Memory B cell (primary cell): ENCODE data around the gene ZDHHC13.

Experiments used
- ATAC-seq: fragments of 150-1000 bp; cut with Tn5 transposase; 2 replicates; pipeline ENCODE4 v1.10.0; 2021; ENCODE audit warnings: low read depth, mild to moderate bottlenecking, moderate library complexity
- DNase-seq, 2 donors: peaks; one replicate each; pipeline ENCODE4 v3.0.0; 2022; ENCODE audit warnings: low spot score in 2 of 2
- H3K27ac Mint-ChIP-seq: one replicate; pipeline ENCODE4 v1.8.0; 2022; ENCODE audit warnings: mild to moderate bottlenecking, moderate library complexity, mixed read lengths
- H3K27me3 Mint-ChIP-seq: one replicate; pipeline ENCODE4 v1.8.0; 2022; ENCODE audit warnings: mixed read lengths
- H3K36me3 Mint-ChIP-seq: one replicate; pipeline ENCODE4 v1.8.0; 2022; ENCODE audit warnings: mild to moderate bottlenecking, mixed read lengths
- H3K4me1 Mint-ChIP-seq: one replicate; pipeline ENCODE4 v1.8.0; 2022; ENCODE audit warnings: mixed read lengths
- H3K4me3 Mint-ChIP-seq: one replicate; pipeline ENCODE4 v1.8.0; 2022; ENCODE audit warnings: mild to moderate bottlenecking, moderate library complexity, mixed read lengths
- H3K9me3 Mint-ChIP-seq: one replicate; pipeline ENCODE4 v1.8.0; 2022; ENCODE audit warnings: mixed read lengths

The ZDHHC13 gene

DNA sequence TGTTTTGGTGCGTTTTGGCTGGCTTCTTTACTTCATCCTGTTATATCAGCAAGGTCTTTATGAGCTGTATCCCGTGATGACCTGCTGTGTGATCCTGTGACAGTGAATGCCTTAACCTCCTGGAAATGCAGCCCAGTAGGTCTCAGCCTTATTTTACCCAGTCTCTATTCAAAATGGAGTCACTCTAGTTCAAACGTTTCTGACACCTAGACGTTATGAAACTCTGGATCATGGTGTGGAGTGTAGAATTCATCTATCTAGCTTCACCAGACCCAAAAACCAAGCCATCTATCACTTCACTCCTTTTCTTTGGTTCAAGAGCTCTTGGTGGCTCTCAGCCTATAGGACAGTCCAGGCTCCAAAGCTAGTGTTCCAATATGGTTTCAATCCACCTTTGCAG is 28.2 kb upstream of the ZDHHC13 start:
- Mint-ChIP-seq H3K27me3 (peaks cover 17% of the 10 kb centered on the region), H3K4me1 (no peaks in the 10 kb centered on the region), H3K9me3 (peaks cover 2% of the 10 kb centered on the region), H3K4me3 (no peak overlapping the region), H3K36me3 (peaks cover 3% of the 10 kb centered on the region), H3K27ac (no peak overlapping the region)
- ATAC-seq (no peak), DNase-seq (no peak)

DNA sequence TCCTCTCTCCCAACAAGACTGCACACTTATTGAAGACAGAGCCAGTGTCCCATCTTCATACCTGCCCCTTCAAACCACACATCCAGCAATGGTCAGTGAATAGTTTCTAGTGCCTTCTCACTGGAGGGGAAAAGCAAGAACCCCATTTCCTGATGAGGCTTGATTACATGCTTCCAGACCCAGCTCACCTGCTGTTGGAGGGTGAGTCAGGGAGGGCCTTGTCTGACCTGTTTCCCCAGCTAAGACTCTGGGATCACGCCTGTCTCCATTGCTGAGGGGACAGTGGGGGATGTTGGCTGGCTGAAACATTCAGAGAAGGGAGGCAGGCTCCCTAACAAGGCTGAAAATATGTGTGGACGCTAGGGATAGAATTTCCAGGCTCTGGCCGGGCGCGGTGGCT is 27.5 kb upstream of the ZDHHC13 start:
- peaks cover 2% of the 10 kb centered on the region for H3K9me3 Mint-ChIP-seq
- no peak overlapping the region for H3K27ac Mint-ChIP-seq
- H3K4me3 Mint-ChIP-seq: no peak overlapping the region
- no peaks in the 10 kb centered on the region for H3K4me1 Mint-ChIP-seq
- H3K27me3 Mint-ChIP-seq: peaks cover 15% of the 10 kb centered on the region
- H3K36me3 Mint-ChIP-seq: peaks cover 3% of the 10 kb centered on the region
- ATAC-seq: no peak
- DNase-seq: no peak

DNA sequence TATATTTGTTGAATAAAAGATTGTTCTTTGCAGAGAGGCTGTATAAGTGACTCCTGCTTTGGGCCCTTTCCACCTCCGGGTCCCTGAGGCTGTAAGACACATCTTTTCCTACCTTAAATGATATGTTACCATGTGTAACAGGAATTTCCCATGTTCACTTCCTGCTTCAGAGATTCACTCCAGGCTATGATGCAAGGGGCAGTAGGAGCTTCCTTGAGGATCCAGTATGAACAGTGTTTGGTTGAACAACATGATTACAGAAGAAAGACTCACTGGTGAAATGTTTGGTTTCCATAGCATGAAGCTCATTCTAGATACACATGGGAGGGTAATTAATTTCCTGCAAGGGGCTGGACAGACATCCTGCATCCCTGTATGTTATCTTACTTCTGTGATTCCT is 25.6 kb upstream of the ZDHHC13 start:
- ATAC-seq (no peak), DNase-seq (no peak)
- Mint-ChIP-seq H3K27ac (no peak overlapping the region), H3K27me3 (peaks cover 19% of the 10 kb centered on the region), H3K4me1 (no peaks in the 10 kb centered on the region), H3K4me3 (no peak overlapping the region), H3K9me3 (peaks cover 2% of the 10 kb centered on the region), H3K36me3 (peaks cover 3% of the 10 kb centered on the region)

DNA sequence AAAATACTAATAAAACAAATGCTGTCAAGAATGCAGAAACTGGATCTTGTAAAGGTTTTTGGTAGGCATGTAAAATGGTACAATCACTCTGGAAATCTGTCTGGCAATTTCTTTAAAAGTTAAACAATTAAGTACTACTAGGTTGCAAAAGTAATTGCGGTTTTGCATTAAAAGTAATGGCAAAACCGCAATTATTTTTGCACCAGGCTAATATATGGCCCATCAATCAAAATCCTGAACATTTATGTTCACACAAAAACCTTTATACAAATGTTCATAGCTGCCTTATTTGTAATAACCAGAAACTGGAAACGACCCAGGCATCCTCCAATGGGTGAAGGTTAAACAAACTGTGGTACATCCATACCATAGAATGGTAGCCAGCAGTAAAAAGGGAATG is 24.6 kb upstream of the ZDHHC13 start:
- H3K27ac Mint-ChIP-seq: no peak overlapping the region
- H3K27me3 Mint-ChIP-seq: peaks cover 16% of the 10 kb centered on the region
- no peak overlapping the region for H3K4me3 Mint-ChIP-seq
- DNase-seq: no peak
- H3K9me3 Mint-ChIP-seq: no peaks in the 10 kb centered on the region
- no peak for ATAC-seq
- H3K36me3 Mint-ChIP-seq: no peaks in the 10 kb centered on the region
- H3K4me1 Mint-ChIP-seq: no peaks in the 10 kb centered on the region

DNA sequence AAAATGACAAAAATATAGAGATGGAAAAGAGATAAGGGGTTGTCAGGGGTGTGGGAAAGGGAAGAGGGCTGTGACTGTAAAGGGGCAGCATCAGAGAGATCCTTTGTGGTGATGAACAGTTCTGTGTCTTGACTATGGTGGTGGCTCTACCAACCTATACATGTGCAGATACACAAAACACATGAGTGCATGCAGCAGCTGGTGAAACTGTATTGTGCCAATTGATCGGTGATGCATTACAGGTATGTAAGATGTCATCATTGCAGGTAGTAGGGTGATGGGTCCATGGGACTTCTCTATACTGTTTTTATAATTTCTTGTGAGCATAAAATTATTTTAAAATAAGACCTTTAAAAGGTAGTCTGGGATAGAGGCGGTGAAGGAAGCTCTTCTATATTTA is 24.1 kb upstream of the ZDHHC13 start:
- ATAC-seq (no peak), DNase-seq (no peak)
- Mint-ChIP-seq H3K4me1 (no peaks in the 10 kb centered on the region), H3K36me3 (no peaks in the 10 kb centered on the region), H3K9me3 (no peaks in the 10 kb centered on the region), H3K27me3 (peaks cover 19% of the 10 kb centered on the region), H3K4me3 (no peak overlapping the region), H3K27ac (no peak overlapping the region)

DNA sequence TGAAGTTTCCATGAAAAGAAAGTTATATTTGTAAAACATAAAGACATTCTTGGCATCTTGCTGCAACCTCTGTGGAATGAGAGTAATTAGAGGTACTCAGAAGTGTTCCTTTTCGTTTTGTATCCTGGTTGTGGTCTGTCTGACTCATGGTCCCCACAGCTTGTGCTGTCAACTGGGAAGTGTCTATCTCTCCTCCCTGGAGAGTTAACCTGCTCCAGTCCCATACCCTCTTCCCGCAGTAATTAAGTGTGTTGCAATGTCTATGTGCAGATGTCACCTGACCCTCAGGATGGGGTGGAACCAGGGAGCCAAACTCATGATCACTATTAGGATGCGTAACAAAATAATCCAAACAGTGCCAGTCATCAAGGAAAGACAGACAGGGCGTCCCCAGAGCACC is 23.0 kb upstream of the ZDHHC13 start:
- DNase-seq: no peak
- H3K9me3 Mint-ChIP-seq: no peaks in the 10 kb centered on the region
- no peak overlapping the region for H3K4me3 Mint-ChIP-seq
- no peak overlapping the region for H3K27ac Mint-ChIP-seq
- H3K36me3 Mint-ChIP-seq: no peaks in the 10 kb centered on the region
- H3K4me1 Mint-ChIP-seq: no peaks in the 10 kb centered on the region
- peaks cover 22% of the 10 kb centered on the region for H3K27me3 Mint-ChIP-seq
- no peak for ATAC-seq

DNA sequence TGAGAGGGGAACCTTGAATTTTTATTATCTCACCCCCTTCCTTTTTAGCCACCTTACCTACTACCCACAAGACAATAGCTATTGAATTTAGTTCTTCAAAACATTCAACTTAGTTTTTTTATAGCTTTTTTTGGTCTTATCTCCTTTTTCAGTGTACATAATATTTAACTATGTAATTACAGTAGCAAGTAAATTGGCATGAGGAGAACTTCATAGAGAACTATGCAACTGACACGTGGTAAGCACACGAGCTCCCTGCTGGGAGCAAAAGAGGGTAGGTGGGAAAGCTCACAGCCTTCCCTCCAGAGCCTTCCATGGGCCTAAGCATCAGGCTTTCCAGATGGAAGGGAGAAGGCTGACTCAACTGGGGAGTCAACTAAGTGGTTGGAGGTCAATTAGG is 22.1 kb upstream of the ZDHHC13 start:
- H3K4me3 Mint-ChIP-seq: no peak overlapping the region
- no peaks in the 10 kb centered on the region for H3K36me3 Mint-ChIP-seq
- H3K27ac Mint-ChIP-seq: no peak overlapping the region
- H3K4me1 Mint-ChIP-seq: no peaks in the 10 kb centered on the region
- ATAC-seq (no peak), DNase-seq (no peak)
- no peaks in the 10 kb centered on the region for H3K9me3 Mint-ChIP-seq
- peaks cover 19% of the 10 kb centered on the region for H3K27me3 Mint-ChIP-seq

DNA sequence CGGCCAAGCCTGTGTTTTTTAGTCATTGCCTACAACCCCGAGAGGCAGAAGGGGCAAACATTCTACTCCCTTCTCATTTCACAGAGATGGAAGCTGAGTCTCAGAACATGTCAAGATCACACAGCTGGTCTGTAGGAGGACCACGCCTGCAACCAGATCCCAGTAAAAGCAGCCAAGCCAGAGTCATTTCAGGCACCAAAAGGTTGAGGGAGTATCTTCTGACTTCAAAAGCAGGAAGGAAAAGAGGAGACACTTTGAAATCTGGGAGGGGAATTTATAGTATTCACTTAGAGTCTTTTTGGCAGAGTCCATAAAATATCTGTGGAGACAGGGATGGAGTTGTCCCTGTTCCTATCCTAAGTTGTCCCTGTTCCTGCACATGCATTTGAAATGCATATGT is 17.9 kb upstream of the ZDHHC13 start:
- Mint-ChIP-seq H3K36me3 (no peaks in the 10 kb centered on the region), H3K9me3 (peaks cover 5% of the 10 kb centered on the region), H3K4me1 (no peaks in the 10 kb centered on the region), H3K27me3 (peaks cover 20% of the 10 kb centered on the region), H3K27ac (no peak overlapping the region), H3K4me3 (no peak overlapping the region)
- ATAC-seq (no peak), DNase-seq (no peak)

DNA sequence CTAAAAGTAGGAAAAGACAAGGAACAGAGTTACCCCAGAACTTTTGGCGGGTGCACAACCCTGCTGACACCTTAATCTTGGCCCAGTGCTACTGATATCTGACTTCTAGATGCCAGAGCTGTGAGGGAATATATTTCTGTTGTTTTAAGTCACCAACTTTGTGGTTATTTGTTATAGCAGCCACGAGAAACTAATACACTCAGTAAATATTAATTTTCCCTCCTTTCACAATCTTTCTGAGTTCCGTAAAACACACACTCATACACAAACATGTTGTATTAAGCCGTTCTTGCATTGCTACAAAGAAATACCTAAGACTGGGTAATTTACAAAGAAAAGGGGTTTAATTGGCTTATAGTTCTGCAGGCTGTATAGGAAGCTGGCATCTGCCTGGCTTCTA is 16.1 kb upstream of the ZDHHC13 start:
- Mint-ChIP-seq H3K4me1 (no peaks in the 10 kb centered on the region), H3K27ac (no peak overlapping the region)
- no peak for ATAC-seq

DNA sequence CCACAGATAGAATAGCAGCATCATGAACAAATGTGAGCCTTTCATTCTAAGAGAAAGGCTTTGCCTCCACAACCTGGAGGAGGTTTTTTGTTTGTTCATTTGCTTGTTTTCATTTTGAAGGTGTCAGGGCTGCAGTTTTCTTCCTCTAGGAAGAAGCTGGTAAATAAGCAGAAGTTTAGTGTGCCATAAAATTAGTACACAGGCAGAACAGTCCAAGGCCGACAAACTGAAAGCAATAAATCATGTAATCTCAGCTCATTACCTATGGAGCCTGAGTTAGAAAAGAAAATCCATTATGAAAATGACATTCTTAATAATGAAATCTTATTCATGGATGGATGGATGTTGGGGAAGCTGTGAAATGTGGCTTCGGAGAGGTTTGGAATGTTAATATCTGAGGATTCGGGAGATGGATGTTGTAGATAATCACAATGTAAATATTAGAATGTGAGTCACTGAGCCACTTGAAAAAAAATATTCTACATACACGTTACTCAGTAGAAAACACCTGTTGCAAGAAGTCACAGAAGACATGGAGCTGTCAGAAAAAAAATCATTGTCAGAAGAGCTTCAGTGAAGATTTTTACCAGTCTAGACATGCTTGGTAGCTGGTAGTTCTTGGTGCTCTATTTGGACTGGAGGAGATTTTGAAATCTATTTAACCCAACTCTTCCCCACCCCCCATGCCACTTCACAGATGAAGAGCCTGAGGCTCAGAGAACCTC is 15.0 kb upstream of the ZDHHC13 start:
- DNase-seq (no peak), ATAC-seq (no peak)
- no peak overlapping the region for H3K27ac Mint-ChIP-seq
- H3K4me3 Mint-ChIP-seq: no peak overlapping the region
- H3K27me3 Mint-ChIP-seq: peaks cover 16% of the 10 kb centered on the region
- H3K36me3 Mint-ChIP-seq: no peaks in the 10 kb centered on the region
- H3K4me1 Mint-ChIP-seq: no peaks in the 10 kb centered on the region
- peaks cover 5% of the 10 kb centered on the region for H3K9me3 Mint-ChIP-seq

More for the DNA sequence above, 16.1 kb upstream of the ZDHHC13 start:
- H3K27me3 Mint-ChIP-seq: peaks cover 19% of the 10 kb centered on the region
- no peak overlapping the region for H3K4me3 Mint-ChIP-seq
- DNase-seq: no peak
- peaks cover 5% of the 10 kb centered on the region for H3K9me3 Mint-ChIP-seq
- H3K36me3 Mint-ChIP-seq: no peaks in the 10 kb centered on the region

DNA sequence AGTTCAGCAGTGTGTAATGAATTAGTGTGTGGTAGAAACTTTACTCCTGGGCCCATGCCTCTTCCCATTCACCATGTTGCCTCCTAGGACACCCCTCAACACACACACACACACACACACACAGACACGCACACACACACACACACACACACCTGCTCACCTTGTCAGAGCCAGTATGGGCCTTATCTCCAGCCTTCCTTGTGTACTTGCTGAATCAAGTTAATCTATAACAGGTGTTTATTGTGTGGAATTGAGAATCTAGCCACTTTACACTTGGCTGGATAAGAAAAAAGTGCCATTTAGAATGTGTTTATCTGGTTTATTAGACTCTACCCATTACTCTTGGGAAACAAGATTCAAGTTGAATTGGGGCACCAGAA is 14.5 kb upstream of the ZDHHC13 start:
- no peak overlapping the region for H3K4me3 Mint-ChIP-seq
- H3K4me1 Mint-ChIP-seq: no peaks in the 10 kb centered on the region
- ATAC-seq (no peak), DNase-seq (no peak)
- peaks cover 5% of the 10 kb centered on the region for H3K9me3 Mint-ChIP-seq
- no peaks in the 10 kb centered on the region for H3K36me3 Mint-ChIP-seq
- no peak overlapping the region for H3K27ac Mint-ChIP-seq
- peaks cover 19% of the 10 kb centered on the region for H3K27me3 Mint-ChIP-seq

DNA sequence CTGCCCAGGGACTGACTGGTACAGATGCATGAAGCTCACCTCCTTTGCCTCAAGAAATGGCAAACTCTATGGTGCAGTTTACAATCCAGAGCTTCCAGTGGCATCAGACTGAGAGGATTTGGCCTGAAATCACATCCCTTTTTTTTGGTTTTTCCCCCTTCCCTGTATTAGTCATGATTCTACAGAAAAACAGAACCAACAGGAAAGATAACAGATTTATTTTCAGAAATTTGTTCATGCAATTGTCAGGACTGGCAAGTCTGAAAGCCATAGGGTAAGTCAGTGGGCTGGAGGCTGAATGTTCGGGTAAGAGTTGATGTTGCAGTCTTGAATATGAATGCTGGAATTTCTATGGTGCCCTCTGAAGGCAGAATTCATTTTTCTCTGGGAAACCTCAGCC is 12.0 kb upstream of the ZDHHC13 start:
- peaks cover 16% of the 10 kb centered on the region for H3K27me3 Mint-ChIP-seq
- no peak for DNase-seq
- H3K4me1 Mint-ChIP-seq: no peaks in the 10 kb centered on the region
- H3K27ac Mint-ChIP-seq: no peak overlapping the region
- no peak for ATAC-seq
- H3K9me3 Mint-ChIP-seq: peaks cover 5% of the 10 kb centered on the region
- no peaks in the 10 kb centered on the region for H3K36me3 Mint-ChIP-seq
- no peak overlapping the region for H3K4me3 Mint-ChIP-seq

DNA sequence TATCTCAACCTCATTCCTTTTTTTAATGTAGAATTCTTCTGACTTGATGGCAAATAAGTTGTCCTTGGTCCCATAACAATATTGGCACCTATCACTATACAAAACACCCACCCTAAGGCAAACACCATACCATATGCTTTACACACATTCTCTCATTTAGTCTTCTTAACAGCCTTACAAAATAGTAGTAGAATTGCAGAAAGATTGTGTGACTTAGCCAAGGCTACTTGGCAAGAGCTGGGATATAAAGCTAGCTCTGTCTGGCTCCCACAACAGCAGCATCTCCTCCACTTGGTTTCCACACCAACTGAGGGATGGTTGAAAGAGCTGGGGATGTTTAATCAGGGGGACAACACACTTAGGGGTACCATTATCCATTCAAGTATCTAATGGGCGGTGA is 9.8 kb upstream of the ZDHHC13 start:
- DNase-seq (no peak), ATAC-seq (no peak)
- Mint-ChIP-seq H3K4me1 (no peaks in the 10 kb centered on the region), H3K27ac (no peak overlapping the region), H3K4me3 (no peak overlapping the region), H3K9me3 (no peaks in the 10 kb centered on the region), H3K36me3 (no peaks in the 10 kb centered on the region), H3K27me3 (peaks cover 12% of the 10 kb centered on the region)

DNA sequence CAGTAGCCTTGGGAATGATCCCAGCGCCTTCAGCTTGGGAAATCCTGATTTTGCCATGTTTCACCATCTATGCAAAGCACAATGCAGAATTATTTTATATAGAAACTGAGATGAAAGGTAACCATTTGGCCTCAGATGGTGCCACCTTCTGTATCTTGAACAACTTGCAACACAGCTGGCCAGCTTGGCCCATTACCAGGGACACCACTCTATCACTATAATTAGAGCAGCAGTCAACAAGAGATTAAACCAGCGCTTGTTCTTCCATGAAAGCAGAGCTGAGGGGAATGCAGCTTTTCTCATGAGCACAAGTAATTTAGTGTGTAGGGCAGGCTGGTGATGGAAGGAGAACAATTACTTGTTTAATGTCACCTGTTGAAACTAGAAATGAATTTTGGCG is 6.7 kb upstream of the ZDHHC13 start:
- no peak overlapping the region for H3K4me3 Mint-ChIP-seq
- no peaks in the 10 kb centered on the region for H3K4me1 Mint-ChIP-seq
- H3K27me3 Mint-ChIP-seq: peaks cover 9% of the 10 kb centered on the region

DNA sequence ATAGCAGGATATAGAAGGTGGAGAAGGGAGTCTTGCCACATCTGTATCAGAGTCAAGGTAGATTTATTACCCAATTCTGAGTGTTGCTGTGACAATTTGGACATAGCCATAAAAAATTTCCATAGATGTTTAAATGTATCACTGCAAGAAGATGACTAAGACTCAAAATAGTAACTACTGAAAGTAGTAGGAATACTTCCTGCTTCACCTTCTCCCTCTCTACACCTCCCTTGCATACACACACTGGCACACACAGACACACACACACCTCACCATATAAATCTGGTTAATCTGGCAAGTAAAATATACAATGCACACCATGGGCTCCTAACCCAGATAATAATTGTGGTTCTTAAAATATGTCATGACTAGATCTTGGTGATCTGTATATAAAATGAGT is 5.2 kb upstream of the ZDHHC13 start:
- no peak overlapping the region for H3K27ac Mint-ChIP-seq
- DNase-seq (no peak), ATAC-seq (no peak)

More for the DNA sequence above, 6.7 kb upstream of the ZDHHC13 start:
- H3K36me3 Mint-ChIP-seq: no peaks in the 10 kb centered on the region
- H3K9me3 Mint-ChIP-seq: no peaks in the 10 kb centered on the region
- ATAC-seq (no peak), DNase-seq (no peak)
- H3K27ac Mint-ChIP-seq: no peak overlapping the region

More for the DNA sequence above, 5.2 kb upstream of the ZDHHC13 start:
- Mint-ChIP-seq H3K27me3 (peaks cover 8% of the 10 kb centered on the region), H3K4me1 (peaks cover 7% of the 10 kb centered on the region), H3K4me3 (no peak overlapping the region), H3K9me3 (no peaks in the 10 kb centered on the region), H3K36me3 (no peaks in the 10 kb centered on the region)
